ENCODE data around the gene FIS1.
"Not testable (repeated sequence)": the region's sequence is repeated elsewhere in the genome, so short reads cannot be mapped to it uniquely, and the experiment has no call there.

FIS1 gene

GRCh38 chr7:101232141-101232850, 12.6 kb downstream of the FIS1 start:
- no peak for DNase-seq

GRCh38 chr7:101231644-101232043, 13.2 kb downstream of the FIS1 start:
- DNase-seq = no peak

- DNase-seq = no peak
These were observed 18.2 kb downstream of the FIS1 start for GRCh38 chr7:101226721-101227120.

- no peak for DNase-seq
These were observed 19.2 kb downstream of the FIS1 start for GRCh38 chr7:101225650-101226049.

GRCh38 chr7:101223528-101223927, 21.4 kb downstream of the FIS1 start:
- DNase-seq = no peak

- no peak for DNase-seq
These were observed 22.5 kb downstream of the FIS1 start for GRCh38 chr7:101222275-101222830.

GRCh38 chr7:101220295-101220694, 24.6 kb downstream of the FIS1 start:
- no peak for DNase-seq

- DNase-seq = no peak
These were observed 26.4 kb downstream of the FIS1 start for GRCh38 chr7:101218236-101219125.

- DNase-seq = peak; percentile 100
These were observed 27.3 kb downstream of the FIS1 start, which contains the start of the genes PLOD3 and ZNHIT1 for GRCh38 chr7:101217388-101218235. TSS of gene PLOD3 (minus strand) at chr7:101217581. CDS start at chr7:101217274, 307 bp downstream. TSS of gene ZNHIT1 (plus strand) at chr7:101218165. CDS start at chr7:101218196, 31 bp downstream.

GRCh38 chr7:101216860-101217387, 28.0 kb downstream of the FIS1 start:
- peak; percentile 51 for DNase-seq

GRCh38 chr7:101216001-101216859, 28.7 kb downstream of the FIS1 start:
- DNase-seq = no peak

GRCh38 chr7:101212014-101212413, 32.9 kb downstream of the FIS1 start:
- DNase-seq = no peak

- DNase-seq = no peak
These were observed 33.4 kb downstream of the FIS1 start for GRCh38 chr7:101211501-101211900.

GRCh38 chr7:101210143-101210542, 34.7 kb downstream of the FIS1 start:
- DNase-seq = no peak

GRCh38 chr7:101208794-101209193, 36.1 kb downstream of the FIS1 start:
- no peak for DNase-seq

- DNase-seq = no peak
These were observed 37.4 kb downstream of the FIS1 start for GRCh38 chr7:101207459-101207858.

GRCh38 chr7:101206665-101207042, 38.2 kb downstream of the FIS1 start:
- no peak for DNase-seq

- DNase-seq = no peak
These were observed 38.8 kb downstream of the FIS1 start for GRCh38 chr7:101205901-101206664.

GRCh38 chr7:101203740-101204738, 40.8 kb downstream of the FIS1 start:
- DNase-seq = not testable (repeated sequence)

Measured in OCI-M1 (cell line).